ENCODE results near the gene GRIA1.
"Not testable (repeated sequence)": the region's sequence is repeated elsewhere in the genome, so short reads cannot be mapped to it uniquely, and the experiment has no call there.

The GRIA1 gene

GRCh38 chr5:153719324-153719723 lies 228.9 kb downstream of the GRIA1 start:
- no peak for DNase-seq (ENCODE audit: low spot score)

GRCh38 chr5:153723022-153723610 lies 232.6 kb downstream of the GRIA1 start:
- DNase-seq (ENCODE audit: low spot score), result not testable (repeated sequence)

- DNase-seq (ENCODE audit: low spot score), result no peak
Observed at GRCh38 chr5:153742060-153742459, 251.6 kb downstream of the GRIA1 start.

GRCh38 chr5:153744751-153745150 lies 254.3 kb downstream of the GRIA1 start:
- DNase-seq (ENCODE audit: low spot score), result no peak

GRCh38 chr5:153745778-153746395 lies 255.4 kb downstream of the GRIA1 start:
- no peak for DNase-seq (ENCODE audit: low spot score)

GRCh38 chr5:153746440-153746839 lies 256.0 kb downstream of the GRIA1 start:
- no peak for DNase-seq (ENCODE audit: low spot score)

GRCh38 chr5:153748823-153749222 lies 258.4 kb downstream of the GRIA1 start:
- no peak for DNase-seq (ENCODE audit: low spot score)

GRCh38 chr5:153749960-153750359 lies 259.5 kb downstream of the GRIA1 start:
- DNase-seq (ENCODE audit: low spot score), result no peak

- no peak for DNase-seq (ENCODE audit: low spot score)
Observed at GRCh38 chr5:153751251-153751650, 260.8 kb downstream of the GRIA1 start.

- no peak for DNase-seq (ENCODE audit: low spot score)
Observed at GRCh38 chr5:153752890-153753289, 262.4 kb downstream of the GRIA1 start.

- DNase-seq (ENCODE audit: low spot score), result no peak
Observed at GRCh38 chr5:153753645-153754432, 263.4 kb downstream of the GRIA1 start.

GRCh38 chr5:153755913-153756500 lies 265.5 kb downstream of the GRIA1 start:
- DNase-seq (ENCODE audit: low spot score), result no peak

- no peak for DNase-seq (ENCODE audit: low spot score)
Observed at GRCh38 chr5:153756540-153756939, 266.1 kb downstream of the GRIA1 start.

GRCh38 chr5:153765987-153766386 lies 275.5 kb downstream of the GRIA1 start:
- DNase-seq (ENCODE audit: low spot score), result no peak

- no peak for DNase-seq (ENCODE audit: low spot score)
Observed at GRCh38 chr5:153767221-153768188, 277.0 kb downstream of the GRIA1 start.

- DNase-seq (ENCODE audit: low spot score), result no peak
Observed at GRCh38 chr5:153770066-153770465, 279.6 kb downstream of the GRIA1 start.

GRCh38 chr5:153774686-153775085 lies 284.2 kb downstream of the GRIA1 start:
- DNase-seq (ENCODE audit: low spot score), result no peak

GRCh38 chr5:153775923-153776322 lies 285.5 kb downstream of the GRIA1 start:
- DNase-seq (ENCODE audit: low spot score), result no peak

- no peak for DNase-seq (ENCODE audit: low spot score)
Observed at GRCh38 chr5:153777681-153778581, 287.5 kb downstream of the GRIA1 start.

- no peak for DNase-seq (ENCODE audit: low spot score)
Observed at GRCh38 chr5:153779836-153780235, 289.4 kb downstream of the GRIA1 start.

Data from hematopoietic multipotent progenitor cell treated with erythropoietin and hydrocortisone succinate and interleukin-3 and kit ligand, for 17 days (in vitro differentiated cells).